ENCODE data around the gene POLG.

POLG gene

DNA sequence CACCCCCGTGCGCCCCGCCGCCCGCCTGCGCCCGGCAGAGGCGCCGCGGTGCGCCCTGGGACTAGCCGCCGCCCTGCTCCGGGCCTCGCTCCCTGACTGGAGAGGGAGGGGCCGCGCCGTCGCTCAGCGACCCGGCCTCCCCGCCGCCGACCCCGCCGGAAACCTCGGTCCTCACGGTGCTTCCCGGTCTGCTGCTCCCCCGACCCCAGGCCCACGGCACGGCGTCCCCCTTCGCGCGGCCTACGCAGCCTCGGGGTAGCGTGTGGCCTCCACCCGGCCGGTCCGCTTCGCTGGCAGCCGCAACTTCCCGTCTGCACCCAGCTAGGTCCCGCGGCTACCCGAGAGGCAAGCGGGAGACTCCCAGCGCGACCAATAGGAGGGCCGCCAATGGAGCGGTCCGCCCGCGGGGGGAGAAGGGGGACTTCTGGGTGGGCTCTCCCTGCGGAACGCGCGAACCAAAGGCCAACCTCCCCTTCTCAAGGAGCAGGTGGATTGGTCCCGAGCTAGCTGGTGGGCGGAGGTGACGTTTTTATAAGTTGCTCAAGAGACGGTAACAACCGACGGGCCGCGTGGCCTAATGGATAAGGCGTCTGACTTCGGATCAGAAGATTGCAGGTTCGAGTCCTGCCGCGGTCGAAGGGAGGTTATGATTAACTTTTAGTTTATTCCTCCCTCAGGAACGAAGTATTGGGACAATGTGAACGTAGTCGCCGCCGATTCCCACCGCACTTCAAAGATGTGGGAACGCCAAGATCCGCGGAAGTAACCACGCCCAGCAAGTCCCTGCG is at the start of gene POLG:
POLG (minus strand) TSS at position 315 of the 788 bp plus-strand sequence. CDS start 1,070 bp downstream, outside the sequence.
- DNase-seq (ENCODE audit: low read depth), result peak; percentile 99

DNA sequence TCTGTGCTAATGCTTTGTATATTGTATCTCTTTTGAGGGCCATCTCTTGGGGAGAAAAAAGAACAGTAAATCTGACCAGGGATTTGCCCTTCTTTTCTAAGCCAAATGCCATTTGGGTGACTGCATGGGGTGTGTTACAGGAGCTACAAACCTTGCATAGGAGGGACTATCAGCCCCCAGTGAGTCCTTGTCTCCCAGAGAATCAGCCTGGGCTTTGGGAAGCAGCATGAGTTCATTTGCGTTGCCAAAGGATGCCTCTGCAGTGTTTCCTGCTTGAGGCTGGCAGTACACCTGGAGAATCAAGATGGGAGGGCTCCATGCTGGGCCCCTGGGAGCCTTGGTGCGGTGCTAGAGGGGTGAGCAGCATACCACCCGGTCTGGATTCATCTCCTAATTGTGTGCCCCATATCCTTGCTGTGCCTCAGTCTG is 49.6 kb upstream of the POLG start:
- DNase-seq (ENCODE audit: low read depth), result no peak

DNA sequence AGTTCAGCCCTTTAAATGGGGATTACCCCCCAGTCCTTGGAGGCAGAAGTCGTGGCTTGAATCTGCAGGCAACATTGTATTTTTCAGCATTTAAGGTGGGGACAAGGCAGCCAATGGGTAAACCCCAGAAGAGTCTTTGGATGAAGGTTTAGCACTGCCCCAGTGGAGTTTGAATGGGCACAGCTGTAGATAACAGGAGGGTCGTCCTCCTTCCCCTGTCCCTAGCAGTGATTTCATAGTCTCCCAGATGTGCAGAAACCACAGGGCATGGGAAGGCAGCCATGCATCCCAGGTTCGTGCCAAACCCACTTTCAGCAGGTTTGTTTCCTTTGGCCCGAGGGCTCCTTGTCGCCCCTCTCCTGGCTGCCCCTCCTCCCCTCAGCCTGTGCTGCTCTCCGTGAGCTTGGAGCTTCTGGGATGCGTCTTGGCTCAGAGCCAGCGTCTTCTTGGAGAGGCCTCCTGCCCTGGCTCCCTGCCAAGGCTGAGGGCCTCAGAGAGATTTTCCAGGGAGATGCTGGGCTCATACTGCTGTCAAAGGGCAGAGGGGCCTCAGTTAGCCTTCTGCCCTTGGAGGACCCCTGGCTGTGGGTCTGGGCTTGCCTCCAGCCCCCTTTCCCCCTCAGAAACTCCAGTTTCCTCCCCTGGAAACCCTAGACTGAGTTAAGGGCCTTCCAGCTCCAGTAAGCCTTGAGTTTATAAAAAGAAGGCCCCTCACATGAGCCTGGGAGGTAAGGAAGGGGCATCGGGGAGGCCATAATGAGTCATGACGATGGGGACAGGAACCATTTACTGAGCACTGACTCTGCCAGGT is 48.9 kb upstream of the POLG start:
- DNase-seq (ENCODE audit: low read depth), result peak; percentile 21

DNA sequence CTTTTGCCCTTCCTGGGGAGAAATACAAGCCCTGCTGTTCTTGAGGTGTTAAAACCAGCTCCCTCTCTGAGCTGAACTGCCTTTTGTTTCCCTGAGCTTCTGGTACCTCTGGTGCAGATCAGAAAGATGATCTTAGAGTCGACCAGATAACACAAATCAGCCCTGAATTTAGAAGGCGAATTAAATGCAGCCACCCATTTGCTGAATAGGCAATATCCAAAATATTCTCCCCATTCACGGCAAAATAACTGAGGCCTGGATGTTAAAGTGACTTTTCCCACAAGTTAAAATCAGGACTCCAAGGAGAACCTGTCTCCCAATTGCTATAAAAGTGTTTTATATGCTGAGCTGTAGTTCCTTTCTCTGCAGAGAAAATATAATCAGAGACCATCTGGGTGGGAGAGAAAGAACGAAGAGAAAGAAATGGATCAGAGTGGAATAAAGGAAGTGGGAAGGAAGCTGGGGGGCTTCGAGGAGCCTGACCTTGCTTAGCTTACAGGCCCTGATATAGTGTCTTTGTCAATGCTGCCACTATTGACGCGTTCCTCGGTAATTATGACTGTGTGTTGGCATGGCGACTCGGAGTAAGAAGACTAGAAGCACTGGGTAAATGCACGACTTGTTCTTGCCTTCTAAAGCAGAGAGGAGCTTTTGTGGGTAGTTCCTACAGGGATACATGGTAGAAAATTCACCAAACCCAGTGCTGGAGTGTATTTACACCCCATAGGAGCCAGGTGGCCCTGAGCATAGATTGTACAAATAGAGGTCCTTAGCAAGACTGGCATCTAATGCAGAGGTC is 47.5 kb upstream of the POLG start:
- no peak for DNase-seq (ENCODE audit: low read depth)

DNA sequence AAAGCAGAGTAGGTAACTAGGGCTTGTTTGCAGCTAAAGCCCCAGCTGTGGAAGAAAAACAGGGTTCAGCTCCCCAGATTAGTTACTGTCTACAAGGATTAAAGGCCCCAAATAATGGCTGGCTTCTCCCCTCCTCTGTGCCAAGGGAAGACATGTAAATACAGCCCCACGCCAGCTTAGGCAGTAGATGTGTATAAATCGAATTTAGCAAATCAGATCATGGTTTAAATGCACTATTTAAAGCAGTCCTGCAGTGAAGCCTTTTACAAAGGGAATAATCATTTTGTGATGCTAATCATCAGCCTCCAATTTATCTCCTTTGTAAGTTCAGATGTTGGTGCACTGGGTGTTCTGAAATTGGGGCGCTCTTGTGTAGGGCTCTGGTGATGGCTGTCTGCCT is 46.7 kb upstream of the POLG start:
- no peak for DNase-seq (ENCODE audit: low read depth)

DNA sequence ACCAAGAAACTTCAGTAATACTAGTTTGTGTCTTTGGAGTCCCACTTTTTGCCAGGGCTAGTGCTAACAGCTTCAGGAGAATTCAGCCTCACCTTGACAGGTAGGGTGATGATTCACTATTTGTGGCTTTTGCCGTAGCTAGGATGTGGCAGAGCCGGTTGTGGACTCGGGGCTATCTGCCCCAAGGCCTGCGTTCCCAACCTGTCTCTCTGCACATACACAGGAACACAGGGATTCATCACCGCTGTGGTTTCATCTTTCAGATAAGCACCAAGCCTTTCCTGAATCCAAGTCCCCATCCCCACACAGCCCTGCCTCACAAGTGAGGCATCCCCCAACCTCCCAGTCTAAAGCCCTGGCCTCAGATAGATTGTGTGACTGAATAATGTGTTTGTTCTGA is 45.2 kb upstream of the POLG start:
- DNase-seq (ENCODE audit: low read depth), result no peak

DNA sequence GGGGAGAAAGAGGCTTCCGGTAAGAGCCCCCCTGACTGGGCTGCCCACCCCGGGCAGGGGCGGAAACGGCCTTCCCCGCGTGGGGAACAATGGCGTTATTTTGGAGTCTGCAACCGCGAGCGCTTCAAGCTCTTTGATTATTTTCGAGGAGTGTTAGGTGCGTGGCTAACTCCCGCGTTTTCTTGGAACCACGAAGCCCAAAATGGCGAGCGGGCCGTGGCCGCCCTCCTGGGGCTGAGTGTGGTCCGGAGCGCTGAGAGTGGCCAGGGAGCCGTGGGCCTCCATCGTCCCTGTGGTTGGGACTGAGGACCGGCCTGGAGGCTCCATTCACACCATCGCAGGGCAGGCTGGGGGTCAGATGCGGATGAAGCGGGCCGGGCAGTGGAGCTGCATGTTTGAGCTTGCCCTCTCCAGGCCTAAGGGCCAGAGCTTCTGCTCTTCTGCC is 44.6 kb upstream of the POLG start:
- no peak for DNase-seq (ENCODE audit: low read depth)

DNA sequence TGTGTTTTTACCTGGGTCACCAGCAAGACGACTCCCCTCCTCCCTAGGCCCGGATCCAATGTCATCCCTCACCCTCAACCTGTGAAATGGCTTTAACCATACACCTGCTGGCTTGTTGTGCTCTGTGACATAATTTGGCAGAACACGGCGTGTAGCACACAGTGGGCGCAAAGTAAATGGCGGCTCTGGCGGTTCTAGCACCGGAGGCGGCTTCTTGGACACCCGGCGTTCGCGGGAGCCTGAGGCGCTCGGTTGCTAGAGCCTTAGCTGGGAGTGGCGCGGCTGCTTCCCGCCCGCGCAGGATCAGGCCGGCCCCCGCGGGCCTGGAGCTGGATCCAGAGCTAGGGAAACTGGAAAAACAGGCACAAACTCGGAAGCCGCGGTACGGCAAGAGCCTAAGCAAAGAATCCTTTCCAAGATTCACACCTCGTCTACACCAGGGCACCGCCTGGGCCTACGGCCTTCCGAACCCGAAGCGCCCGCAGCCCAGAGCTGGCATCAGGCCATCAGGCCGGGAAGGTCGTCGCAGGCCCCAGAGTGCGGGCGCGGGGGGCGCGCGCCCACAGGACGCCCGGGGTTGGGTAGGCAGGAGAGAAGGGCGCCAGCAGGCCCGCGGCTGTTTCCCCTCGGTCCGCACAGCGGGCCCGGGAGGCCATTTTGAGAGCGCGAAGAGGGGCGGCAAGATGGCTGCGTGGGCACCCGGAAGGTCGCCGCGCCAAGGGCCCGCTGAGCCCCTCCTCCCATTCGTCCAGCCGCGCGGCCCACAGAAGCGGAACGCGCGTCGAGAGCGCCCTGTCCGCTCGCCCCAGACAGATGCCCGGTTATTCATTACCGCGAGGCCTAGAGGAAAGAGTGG is 43.9 kb upstream of the POLG start:
- DNase-seq (ENCODE audit: low read depth), result no peak

DNA sequence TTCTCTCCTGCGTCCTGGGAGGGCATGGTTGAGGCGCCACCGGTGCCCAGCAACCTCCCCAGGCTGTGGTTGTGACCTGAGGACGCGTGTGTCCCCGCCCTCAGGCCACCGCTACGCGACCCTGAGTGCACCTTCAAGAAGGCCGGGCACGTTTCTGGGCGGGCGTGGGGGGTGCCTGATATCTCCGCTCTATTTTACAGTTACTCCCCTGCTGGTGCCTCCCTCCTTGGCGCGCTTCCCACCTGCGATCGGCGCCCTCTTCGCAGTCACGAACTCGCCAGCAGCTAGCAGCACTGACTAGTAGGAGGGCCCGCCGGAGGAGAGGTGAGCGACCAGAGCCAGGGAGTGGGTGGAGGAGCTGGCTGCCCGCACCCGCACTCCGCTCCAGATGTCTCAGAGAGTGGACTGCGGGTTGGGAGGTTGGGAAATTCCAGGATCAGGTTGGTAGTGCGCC is 43.2 kb upstream of the POLG start:
- no peak for DNase-seq (ENCODE audit: low read depth)

DNA sequence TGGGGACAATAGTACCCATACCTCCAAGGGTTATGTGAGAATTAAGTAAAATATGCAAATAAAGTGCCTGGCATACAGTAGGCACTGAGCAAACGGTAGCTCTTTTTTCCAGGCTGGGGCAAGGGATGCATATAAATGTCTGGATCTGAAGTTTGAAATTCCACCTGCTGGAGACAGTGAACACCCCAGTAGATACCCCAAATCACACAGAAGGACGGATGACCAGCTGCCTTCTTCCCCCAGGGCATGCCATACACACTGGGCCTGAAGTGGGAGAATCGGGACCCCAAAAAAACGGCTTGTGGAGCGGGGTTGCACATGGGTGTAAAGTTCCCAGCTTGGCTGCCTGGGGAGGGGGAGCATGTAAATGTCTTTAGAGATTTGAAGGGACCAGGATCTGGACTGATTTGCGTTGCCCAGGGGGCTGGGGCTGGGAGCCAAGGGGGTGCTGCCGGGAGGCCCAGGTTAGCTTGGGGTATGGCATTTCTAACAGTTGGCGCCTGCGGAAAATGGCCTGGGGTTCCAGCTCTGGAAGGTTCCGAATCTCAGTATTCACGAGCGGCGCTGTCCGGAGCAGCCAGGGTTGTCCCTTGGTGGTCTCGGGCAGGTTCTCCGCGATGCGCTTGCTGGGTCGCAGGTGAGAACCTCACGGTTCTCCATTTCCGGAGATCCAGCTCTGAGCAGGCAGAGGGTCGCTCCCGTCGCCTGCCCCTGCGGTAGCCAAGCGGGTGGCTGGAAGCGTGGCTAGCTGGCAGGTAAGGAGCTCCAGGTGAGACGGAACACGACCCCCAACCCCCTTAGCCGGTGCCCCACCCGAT is 42.6 kb upstream of the POLG start:
- DNase-seq (ENCODE audit: low read depth), result no peak

DNA sequence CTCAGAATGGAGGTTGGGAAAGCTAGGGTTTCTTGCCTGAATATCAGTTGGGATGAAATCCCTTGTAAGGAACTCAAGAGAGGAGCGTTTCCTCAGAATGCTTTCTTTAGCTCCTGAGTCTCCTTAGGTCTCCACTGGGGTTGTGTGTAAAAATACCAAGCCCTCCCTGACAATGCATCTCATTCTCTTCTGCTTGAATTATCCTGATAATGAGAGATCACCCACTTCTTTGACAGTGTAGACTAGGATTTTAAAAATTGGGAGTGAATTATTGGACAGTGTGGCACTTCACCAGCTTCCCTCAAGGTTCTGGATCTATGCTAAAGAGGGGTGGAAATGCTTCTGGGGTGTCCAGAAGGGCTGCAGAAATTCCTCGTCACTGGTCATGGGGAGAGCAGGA is 41.8 kb upstream of the POLG start:
- no peak for DNase-seq (ENCODE audit: low read depth)

DNA sequence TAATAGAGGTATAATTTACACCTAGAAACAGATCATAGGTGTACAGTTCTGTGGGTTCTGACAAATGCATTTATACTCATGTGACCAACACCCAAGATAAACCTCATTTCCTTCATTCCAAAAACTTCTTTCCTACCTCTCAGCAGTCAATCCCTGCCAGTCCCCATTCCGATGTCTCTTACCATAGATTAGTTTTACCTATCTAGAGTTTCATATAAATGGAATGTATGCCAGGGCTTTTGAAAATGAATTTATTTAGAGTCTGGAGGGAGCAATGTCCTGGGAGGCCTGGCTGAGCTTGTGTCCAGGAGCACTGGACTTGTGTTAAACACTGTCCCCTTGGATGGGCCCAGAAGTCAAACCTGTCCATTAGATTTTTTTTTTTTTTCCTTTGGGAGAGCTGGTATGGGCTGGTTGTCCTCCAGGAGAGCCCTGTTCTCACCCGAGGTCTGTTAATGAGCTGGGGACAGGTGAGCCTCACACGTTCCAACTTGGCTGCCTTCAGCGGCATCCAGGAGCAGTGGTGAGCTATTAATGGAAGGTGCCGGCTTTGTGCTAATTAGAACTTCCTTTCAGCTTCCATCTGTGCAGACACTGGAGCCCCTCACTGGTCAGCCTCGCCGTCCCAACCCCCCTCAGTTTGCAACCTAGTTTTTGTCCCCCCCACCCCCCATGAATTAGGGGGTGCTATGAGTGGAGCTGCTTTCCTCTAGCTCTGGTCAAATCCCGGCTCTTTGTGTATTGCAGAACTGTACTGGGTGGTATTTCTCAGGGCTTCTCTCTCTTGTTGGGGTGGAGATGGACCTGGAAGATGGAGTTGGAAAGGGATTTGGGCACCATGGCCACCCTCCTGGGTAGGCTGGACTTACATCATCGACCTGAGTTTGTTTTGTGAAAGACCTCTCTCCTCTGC is 40.7 kb upstream of the POLG start:
- no peak for DNase-seq (ENCODE audit: low read depth)

DNA sequence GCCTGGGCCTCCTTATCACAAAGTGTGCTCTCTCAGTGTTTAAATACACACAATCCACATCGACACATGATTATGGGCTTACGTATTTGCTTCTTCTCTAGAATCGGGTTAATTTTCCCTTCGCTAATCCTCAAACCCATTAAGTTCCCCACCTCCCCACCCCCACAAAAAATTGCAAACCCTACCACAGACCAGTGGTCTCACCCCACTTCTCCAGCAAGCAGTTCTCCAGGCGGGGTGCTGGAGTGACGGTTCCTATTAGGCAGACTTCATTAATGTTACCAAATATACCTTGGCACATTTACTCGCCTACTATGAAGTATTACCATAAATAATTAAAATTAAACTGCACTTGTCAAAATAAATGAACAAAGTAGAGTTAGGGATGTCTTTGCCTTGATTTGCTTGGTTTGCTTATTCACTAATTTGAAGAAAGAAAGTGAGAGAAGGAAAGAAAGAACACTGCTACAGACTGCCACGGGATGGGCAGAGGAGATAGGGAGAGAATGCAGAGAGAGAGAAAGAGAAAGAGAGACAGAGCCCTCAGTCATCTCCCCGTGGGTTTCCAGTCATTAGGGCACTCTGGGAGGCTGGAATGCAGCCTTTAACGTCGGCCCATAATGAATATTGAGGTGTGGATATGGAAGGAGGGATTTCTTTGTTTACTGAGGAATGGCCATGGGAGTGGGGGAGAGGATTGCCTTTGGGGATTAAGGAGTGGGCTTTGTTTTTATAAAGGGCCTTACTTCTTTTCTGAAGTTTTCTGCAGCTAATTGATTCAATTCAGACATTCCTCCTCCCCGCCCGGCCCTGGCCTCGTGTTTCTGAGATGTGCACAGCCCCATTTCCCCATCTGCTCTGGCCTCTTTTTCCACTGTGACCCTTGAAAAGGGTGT is 39.7 kb upstream of the POLG start:
- DNase-seq (ENCODE audit: low read depth), result no peak

DNA sequence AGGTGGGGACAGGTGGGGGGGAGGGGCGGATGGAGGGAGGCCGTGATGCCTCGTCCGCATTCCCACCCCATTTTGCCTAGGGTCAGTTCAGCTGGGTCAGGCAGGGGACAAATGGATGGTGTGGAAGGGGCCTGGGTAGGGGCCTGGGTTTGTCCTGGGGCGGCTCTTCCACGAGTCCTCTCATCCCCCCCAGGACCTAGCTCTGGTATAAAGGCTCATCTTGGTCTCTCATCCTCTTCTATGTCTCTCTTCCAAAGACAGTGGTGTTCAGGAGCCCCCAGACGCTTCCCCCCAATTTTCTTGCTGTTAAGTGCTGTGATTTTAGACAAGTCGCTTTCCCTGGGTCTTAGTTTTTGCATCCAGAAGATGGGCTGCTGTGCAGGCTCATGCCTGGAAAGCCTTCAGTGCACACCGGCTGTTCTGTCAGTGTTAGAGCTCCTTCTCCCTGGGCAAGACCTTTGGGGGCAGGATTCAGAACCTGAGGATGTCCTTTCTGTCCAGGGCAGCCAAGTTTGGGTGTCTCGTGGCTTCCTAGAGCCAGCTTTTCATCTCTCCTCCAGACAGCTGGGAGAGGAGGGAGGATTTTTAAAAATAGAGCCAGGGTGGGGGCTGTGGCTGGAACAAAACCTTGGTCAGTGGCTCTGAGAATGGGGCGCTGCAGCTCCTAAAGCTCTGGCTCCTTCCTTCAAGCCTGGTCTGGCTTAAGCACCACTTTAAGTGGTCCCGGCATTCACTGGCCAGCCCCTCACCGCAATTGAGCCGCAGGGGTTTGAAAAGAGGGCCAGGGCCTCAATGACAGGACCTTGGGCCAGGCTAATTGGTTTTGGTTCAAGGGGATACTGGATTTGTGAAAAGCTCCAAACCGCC is 37.7 kb upstream of the POLG start:
- no peak for DNase-seq (ENCODE audit: low read depth)

DNA sequence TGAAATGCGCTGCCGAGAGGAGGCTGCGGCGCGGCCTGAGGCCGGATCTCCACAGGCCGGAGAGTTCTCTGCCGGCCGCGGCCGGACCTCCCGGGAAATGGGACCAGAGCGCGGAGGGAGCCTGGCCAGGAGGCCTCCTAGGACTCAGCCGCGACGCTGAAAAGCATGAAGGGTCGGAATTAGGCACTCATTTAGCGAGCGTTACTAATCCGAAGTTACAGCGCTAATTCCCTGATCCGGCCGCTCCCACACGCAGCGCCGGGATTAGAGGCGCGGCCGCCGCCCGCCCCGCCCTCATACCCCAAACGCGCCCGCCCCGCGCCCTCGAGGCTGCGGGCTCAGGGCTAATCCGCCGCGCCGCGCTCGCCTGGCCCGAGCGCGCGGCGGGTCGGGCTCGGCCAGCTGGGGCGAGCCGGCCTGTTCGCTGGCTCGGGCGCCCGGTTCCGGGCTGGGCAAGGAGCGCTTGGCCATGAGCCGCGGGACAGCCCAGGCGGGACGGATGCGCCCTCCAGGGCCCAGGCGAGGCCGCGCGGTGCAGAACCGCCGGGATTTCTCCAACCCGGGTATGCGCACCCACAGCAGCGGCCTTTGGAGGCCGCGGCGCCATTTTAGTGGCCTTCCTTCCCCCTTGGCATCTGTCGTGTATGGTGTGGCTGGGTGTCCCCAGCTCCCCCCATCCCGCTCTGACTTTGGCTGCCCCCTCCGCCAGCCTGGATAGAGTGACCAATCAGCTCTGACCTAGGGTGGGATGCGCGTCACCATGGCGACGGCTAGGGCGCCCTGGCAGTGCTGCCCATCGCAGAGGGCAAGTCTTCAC is 36.8 kb upstream of the POLG start:
- DNase-seq (ENCODE audit: low read depth), result peak; percentile 8

DNA sequence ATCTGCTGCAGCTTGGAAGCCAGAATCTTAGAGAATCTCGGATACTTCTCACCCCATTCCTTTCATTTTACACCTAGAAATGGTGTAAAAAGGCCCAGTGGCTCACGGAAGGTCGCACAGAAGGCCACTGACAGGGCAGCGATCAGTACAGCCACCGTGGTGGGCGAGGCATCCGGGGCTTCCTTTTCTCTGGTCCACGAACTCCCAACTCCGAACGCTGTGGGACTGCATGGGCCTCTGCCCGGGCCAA is 36.3 kb upstream of the POLG start:
- DNase-seq (ENCODE audit: low read depth), result no peak

Data from iris pigment epithelial cell (primary cell).